ENCODE measurements around the gene FOSL1. TPM values are rescaled to one million over a fixed set of nuclear protein-coding genes. Genes with fewer than 3 reads are reported as not detected.
A peak's percentile ranks its signal among the peaks of the same experiment; 100 is the strongest.

FOSL1 gene
- polyA plus RNA-seq, 3 donors: 2.5 to 28.2 (median 2.5) TPM

- TF ChIP-seq CTCF (IDR thresholded peaks at IDR 0.05): no peak
- peaks cover 15% of the 10 kb centered on the region for H4K20me1 ChIP-seq (ENCODE audit: insufficient read depth, low read length)
- H3K27me3 Mint-ChIP-seq (ENCODE audit: low read depth in 3 of 3): peaks cover 0 to 7% (median 0%) of the 10 kb centered on the region in 3 donors
- peaks cover 45 to 69% of the 10 kb centered on the region in 2 donors for H3K4me1 ChIP-seq (ENCODE audit: control insufficient read depth in 1 of 2, insufficient read depth in 2 of 2, low read length in 2 of 2)
- peaks cover 51% of the 10 kb centered on the region for H3K4me1 Mint-ChIP-seq
- H2AFZ ChIP-seq (ENCODE audit: insufficient read depth, low read depth, low read length, poor library complexity, severe bottlenecking): peak overlapping the region; percentile 84
- peak overlapping the region; percentile 93 for H3K4me2 ChIP-seq (replicated peaks; ENCODE audit: extremely low read depth, low read length, poor library complexity, severe bottlenecking)
- H3K36me3 ChIP-seq (replicated peaks in 1 of 2; ENCODE audit: control insufficient read depth in 1 of 2, insufficient read depth in 2 of 2, low read length in 2 of 2): peaks cover 34 to 46% of the 10 kb centered on the region in 2 donors
- peak overlapping the region; percentile 65 for H3K9ac ChIP-seq (ENCODE audit: insufficient read depth, low read length, poor library complexity, severe bottlenecking)
- peaks cover 38% of the 10 kb centered on the region for H3K79me2 ChIP-seq (ENCODE audit: insufficient read depth, low read length)
- peak overlapping the region; percentile 95 to 99 for H3K4me3 Mint-ChIP-seq
- peak overlapping the region in 6 of 7 donors; percentile 70 to 100 (median 98) for H3K27ac Mint-ChIP-seq
- intact Hi-C loops (cut with micrococcal nuclease): loop anchor here (5.0 kb wide), 2 partner anchors 35 to 40 kb away; no protein-coding TSS in a partner anchor
- H3K36me3 Mint-ChIP-seq: peaks cover 44 to 52% of the 10 kb centered on the region in 2 donors
- no peak for DNase-seq
- H3K27me3 ChIP-seq (ENCODE audit: control insufficient read depth in 2 of 2, insufficient read depth in 2 of 2, low read length in 2 of 2): no peaks in the 10 kb centered on the region
- peak overlapping the region; percentile 63 to 82 (median 69) for H3K4me3 ChIP-seq (replicated peaks in 1 of 3; ENCODE audit: low read depth in 2 of 3, low read length in 3 of 3)
- H3K27ac ChIP-seq (ENCODE audit: low read depth in 1 of 2, low read length in 2 of 2): peak overlapping the region; percentile 88 to 95
- H3K9me3 ChIP-seq (replicated peaks in 1 of 2; ENCODE audit: control insufficient read depth in 1 of 2, insufficient read depth in 1 of 2, low read length in 2 of 2): no peaks in the 10 kb centered on the region
- peaks cover 0 to 2% (median 0%) of the 10 kb centered on the region in 7 donors for H3K9me3 Mint-ChIP-seq
- 91% methylated on average over 12 of the region's 14 CpGs for WGBS (ENCODE audit: insufficient coverage)
These were observed 13.1 kb downstream of the FOSL1 start for GRCh38 chr11:65886826-65887722.

GRCh38 chr11:65885808-65886536 is 14.2 kb downstream of the FOSL1 start:
- no peak for TF ChIP-seq CTCF (IDR thresholded peaks at IDR 0.05)
- peak overlapping the region in 1 of 7 donors; percentile 47 for H3K27ac Mint-ChIP-seq
- H3K9me3 Mint-ChIP-seq: peaks cover 0 to 2% (median 0%) of the 10 kb centered on the region in 7 donors
- peaks cover 35 to 58% of the 10 kb centered on the region in 2 donors for H3K4me1 ChIP-seq (ENCODE audit: control insufficient read depth in 1 of 2, insufficient read depth in 2 of 2, low read length in 2 of 2)
- peaks cover 15% of the 10 kb centered on the region for H4K20me1 ChIP-seq (ENCODE audit: insufficient read depth, low read length)
- H3K9me3 ChIP-seq (replicated peaks in 1 of 2; ENCODE audit: control insufficient read depth in 1 of 2, insufficient read depth in 1 of 2, low read length in 2 of 2): no peaks in the 10 kb centered on the region
- peaks cover 43% of the 10 kb centered on the region for H3K4me1 Mint-ChIP-seq
- WGBS (ENCODE audit: insufficient coverage): 100% methylated on average over 3 of the region's 12 CpGs
- H3K36me3 Mint-ChIP-seq: peaks cover 44 to 56% of the 10 kb centered on the region in 2 donors
- peaks cover 36 to 46% of the 10 kb centered on the region in 2 donors for H3K36me3 ChIP-seq (replicated peaks in 1 of 2; ENCODE audit: control insufficient read depth in 1 of 2, insufficient read depth in 2 of 2, low read length in 2 of 2)
- H3K4me3 ChIP-seq (replicated peaks in 1 of 3; ENCODE audit: low read depth in 2 of 3, low read length in 3 of 3): no peak overlapping the region
- intact Hi-C loops (cut with micrococcal nuclease): loop anchor here (5.0 kb wide), 2 partner anchors 36 to 41 kb away; no protein-coding TSS in a partner anchor
- DNase-seq: no peak
- no peak overlapping the region for H2AFZ ChIP-seq (ENCODE audit: insufficient read depth, low read depth, low read length, poor library complexity, severe bottlenecking)
- no peak overlapping the region for H3K9ac ChIP-seq (ENCODE audit: insufficient read depth, low read length, poor library complexity, severe bottlenecking)
- H3K79me2 ChIP-seq (ENCODE audit: insufficient read depth, low read length): peaks cover 27% of the 10 kb centered on the region
- no peaks in the 10 kb centered on the region for H3K27me3 ChIP-seq (ENCODE audit: control insufficient read depth in 2 of 2, insufficient read depth in 2 of 2, low read length in 2 of 2)
- H3K4me2 ChIP-seq (replicated peaks; ENCODE audit: extremely low read depth, low read length, poor library complexity, severe bottlenecking): no peak overlapping the region
- H3K27me3 Mint-ChIP-seq (ENCODE audit: low read depth in 3 of 3): peaks cover 0 to 7% (median 0%) of the 10 kb centered on the region in 3 donors
- H3K4me3 Mint-ChIP-seq: no peak overlapping the region
- no peak overlapping the region for H3K27ac ChIP-seq (ENCODE audit: low read depth in 1 of 2, low read length in 2 of 2)
